ENCODE measurements around the gene DSE.

DSE gene

GRCh38 chr6:116409756-116410155, 39.0 kb downstream of the DSE start:
- peak; percentile 75 for DNase-seq (ENCODE audit: extremely low spot score)
- TF ChIP-seq CTCF (IDR thresholded peaks at IDR 0.05; ENCODE audit: control extremely low read depth, extremely low read depth, low read depth, missing control alignments), result no peak
- POLR2A ChIA-PET, result no interaction called here
- CTCF ChIA-PET, result interaction anchor here (0.8 to 6.2 kb wide), 8 partner anchors 10 to 141 kb away, joined by 3 to 48 read pairs (median 6); no protein-coding TSS in a partner anchor

GRCh38 chr6:116411284-116411623, 40.5 kb downstream of the DSE start:
- ChIA-PET CTCF (interaction anchor here (1.0 to 6.2 kb wide), 7 partner anchors 9 to 142 kb away, joined by 3 to 48 read pairs (median 10); no protein-coding TSS in a partner anchor), POLR2A (no interaction called here)
- DNase-seq (ENCODE audit: extremely low spot score), result no peak
- TF ChIP-seq CTCF (IDR thresholded peaks at IDR 0.05; ENCODE audit: control extremely low read depth, extremely low read depth, low read depth, missing control alignments), result no peak

GRCh38 chr6:116412270-116412669, 41.5 kb downstream of the DSE start:
- TF ChIP-seq CTCF (IDR thresholded peaks at IDR 0.05; ENCODE audit: control extremely low read depth, extremely low read depth, low read depth, missing control alignments), result no peak
- ChIA-PET CTCF (interaction anchor here (1.2 to 6.2 kb wide), 4 partner anchors 8 to 76 kb away, joined by 3 to 48 read pairs (median 23); no protein-coding TSS in a partner anchor), POLR2A (no interaction called here)
- DNase-seq (ENCODE audit: extremely low spot score), result no peak

- TF ChIP-seq CTCF (IDR thresholded peaks at IDR 0.05; ENCODE audit: control extremely low read depth, extremely low read depth, low read depth, missing control alignments), result no peak
- POLR2A ChIA-PET, result no interaction called here
- DNase-seq (ENCODE audit: extremely low spot score), result no peak
- CTCF ChIA-PET, result interaction anchor here (1.1 to 6.2 kb wide), 4 partner anchors 9 to 125 kb away, joined by 3 to 29 read pairs (median 11); no protein-coding TSS in a partner anchor
Observed at GRCh38 chr6:116413357-116413756, 42.6 kb downstream of the DSE start.

- TF ChIP-seq CTCF (IDR thresholded peaks at IDR 0.05; ENCODE audit: control extremely low read depth, extremely low read depth, low read depth, missing control alignments), result no peak
- no peak for DNase-seq (ENCODE audit: extremely low spot score)
- ChIA-PET CTCF (interaction anchor here (2.4 to 8.1 kb wide), 2 partner anchors 8 to 10 kb away, joined by 10 to 48 read pairs; no protein-coding TSS in a partner anchor), POLR2A (no interaction called here)
Observed at GRCh38 chr6:116417661-116418060, 46.9 kb downstream of the DSE start.

GRCh38 chr6:116419069-116419786, 48.5 kb downstream of the DSE start:
- ChIA-PET POLR2A (no interaction called here), CTCF (interaction anchor here (1.3 to 8.1 kb wide), 2 partner anchors 9 to 132 kb away, joined by 4 to 48 read pairs; no protein-coding TSS in a partner anchor)
- no peak for DNase-seq (ENCODE audit: extremely low spot score)
- no peak for TF ChIP-seq CTCF (IDR thresholded peaks at IDR 0.05; ENCODE audit: control extremely low read depth, extremely low read depth, low read depth, missing control alignments)
